GM04503 (cell line): ENCODE data around the gene ASCC1.

Source experiments
- DNase-seq: peaks from one replicate; pipeline ENCODE4 v3.0.0-alpha.2; 2012; ENCODE audit warnings: low read depth

The ASCC1 gene

DNA sequence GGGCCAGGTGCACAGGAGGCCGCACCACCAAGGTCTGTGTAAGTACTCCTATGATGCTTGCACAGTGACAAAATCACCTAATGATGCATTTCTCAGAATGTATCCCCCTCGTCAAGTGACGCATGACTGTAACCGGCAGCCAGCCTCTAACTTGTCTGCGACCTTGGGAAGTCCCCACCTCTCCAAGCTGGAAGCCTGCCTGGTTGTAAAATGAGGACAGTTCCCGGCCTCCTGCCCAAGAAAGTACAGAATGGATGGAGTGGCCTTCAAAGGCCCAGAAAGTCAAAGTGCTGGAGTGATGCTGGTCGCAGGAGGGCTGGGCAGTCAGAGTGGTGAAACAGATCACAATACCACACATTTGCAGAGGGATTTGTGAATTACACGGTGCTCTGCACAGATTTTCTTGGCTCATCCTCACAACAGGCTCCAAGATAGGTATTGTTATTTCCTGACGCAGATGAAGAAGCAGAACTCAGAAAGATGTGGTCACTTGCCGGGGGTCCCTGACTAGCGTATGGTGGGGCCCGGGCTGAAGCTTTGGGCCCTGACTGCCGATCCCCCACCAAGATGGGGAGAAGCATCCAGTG lies 150.5 kb downstream of the ASCC1 start:
- no peak for DNase-seq

DNA sequence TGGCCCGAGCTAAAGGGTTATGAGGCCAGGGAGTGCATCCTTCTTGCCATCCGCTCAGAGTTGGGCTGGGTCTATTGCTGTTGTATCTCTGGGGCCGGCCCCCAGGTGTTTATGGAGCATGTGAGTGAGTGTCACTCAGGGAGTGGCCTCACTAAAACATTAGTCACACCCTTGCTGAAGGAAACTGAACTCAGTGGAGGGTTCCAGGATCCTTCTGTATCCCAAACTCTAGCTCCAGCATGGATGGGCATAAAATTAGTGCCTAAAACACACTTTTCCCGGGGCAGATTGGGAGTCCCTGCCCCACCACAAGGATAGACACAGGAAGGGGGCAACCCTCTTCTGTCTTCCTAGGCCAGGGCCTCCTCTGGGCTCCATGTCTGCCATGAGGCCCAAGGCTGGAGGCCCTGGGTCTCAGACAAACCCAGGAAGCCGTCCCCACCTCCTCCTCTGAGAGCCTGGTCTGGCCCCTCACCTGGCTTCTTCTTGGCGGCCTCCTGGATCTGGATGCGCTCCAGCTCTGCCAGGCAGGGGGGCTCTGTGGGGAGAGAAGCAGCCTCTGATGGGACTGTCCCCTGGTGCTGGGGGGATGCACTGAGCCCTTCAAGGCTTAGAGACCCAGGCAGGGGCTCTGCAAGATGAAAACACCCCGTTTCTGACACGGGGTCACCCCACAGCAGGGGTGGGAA lies 152.2 kb downstream of the ASCC1 start:
- DNase-seq: no peak

DNA sequence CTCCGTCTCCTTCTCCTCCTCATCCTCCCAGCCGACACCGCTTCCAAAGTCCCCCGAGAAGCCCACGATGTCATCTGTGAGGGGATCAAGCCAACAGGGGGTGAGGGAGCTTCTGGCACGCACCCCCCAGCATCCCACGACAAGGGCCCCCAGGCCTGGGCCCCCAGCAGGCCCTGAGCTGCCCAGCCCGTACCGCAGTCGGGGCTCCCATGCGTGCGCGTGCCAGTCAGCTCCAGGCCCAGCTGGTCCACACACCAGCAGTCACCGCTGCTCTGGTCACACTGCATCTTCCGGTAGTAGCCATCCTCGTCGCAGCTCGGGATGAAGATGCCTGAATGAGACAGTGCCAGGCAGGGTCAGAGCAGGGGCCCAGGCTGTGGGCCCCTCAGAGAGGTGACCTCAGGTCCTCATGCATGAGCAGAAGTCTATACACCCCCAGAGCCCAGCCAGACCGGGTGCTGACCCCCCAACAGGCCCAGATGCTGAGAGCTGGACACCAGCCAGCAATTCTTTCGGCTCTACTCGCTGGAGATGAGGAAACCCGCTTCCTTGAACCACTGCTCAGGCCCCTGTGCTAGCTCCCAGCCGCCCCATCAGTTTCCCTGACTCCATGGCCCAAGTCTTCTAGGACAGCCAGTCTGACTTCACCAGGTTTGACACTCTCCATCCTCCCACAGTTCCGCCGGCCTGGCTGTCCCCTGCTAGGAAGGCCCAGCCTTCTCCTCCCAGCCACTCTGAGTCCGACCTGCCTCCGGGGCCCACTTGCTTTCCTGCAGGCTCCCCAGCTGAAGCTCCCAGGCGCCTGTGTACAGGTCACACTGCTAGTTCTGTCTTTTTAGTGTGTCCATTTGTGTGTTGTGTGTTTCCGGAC lies 153.0 kb downstream of the ASCC1 start:
- DNase-seq: no peak

DNA sequence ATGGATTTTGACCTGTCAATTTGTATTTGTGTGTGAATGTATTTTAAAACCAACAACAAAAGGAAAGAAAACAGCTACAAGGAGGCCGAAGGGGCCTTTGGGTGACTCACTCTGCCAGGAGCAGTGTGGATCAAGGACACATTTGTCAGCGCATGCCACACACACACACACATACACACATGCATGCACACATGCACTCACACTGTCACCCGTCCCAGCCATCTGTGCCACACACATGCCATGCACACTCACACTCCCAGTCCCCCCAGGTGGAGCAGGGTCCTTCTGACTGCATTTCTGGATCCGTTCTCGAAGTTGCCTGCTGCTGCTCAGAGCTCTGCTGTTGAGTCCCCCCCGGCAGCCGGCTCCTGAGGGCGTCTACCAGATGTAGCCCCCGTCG lies 153.7 kb downstream of the ASCC1 start:
- DNase-seq: no peak

DNA sequence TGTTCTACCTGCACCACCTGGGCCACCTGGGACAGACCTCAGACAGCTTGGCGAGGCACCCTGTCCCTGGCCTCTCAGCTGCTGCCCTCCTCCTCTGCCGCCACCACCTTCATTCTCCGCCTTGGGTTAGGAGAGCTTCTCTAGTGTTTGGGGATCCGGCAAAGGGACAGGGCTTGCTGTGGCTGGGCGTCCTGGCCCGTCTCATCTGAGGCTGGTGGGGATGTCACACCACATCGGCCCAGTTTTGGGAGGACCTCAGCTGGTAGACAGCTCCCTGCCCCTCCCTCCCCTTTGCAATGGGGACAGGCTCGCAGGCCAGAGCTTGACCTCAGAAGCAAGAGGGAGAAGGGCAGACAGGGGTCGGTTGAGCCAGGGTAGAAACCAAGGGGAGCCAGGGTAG lies 154.1 kb downstream of the ASCC1 start:
- no peak for DNase-seq

DNA sequence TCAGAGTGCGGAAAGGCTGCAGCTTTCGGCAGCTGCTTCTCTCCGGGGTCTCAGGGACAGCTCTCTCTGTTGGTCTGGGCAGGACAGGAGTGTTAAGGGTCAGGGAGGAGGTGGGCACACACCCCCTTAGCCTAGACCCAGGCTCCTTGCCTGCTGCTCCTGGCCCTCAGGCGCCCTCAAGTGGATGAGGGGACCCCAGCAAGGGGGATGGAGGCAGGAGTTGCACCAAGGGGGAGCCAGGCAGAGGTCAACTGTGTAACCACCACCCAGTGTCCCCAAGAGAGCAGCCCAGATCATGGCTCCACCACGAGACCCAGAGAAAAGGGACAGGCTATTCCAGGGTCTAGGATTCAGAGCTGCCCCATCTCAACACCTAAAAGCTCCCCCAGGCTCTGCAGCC lies 154.6 kb downstream of the ASCC1 start:
- no peak for DNase-seq

DNA sequence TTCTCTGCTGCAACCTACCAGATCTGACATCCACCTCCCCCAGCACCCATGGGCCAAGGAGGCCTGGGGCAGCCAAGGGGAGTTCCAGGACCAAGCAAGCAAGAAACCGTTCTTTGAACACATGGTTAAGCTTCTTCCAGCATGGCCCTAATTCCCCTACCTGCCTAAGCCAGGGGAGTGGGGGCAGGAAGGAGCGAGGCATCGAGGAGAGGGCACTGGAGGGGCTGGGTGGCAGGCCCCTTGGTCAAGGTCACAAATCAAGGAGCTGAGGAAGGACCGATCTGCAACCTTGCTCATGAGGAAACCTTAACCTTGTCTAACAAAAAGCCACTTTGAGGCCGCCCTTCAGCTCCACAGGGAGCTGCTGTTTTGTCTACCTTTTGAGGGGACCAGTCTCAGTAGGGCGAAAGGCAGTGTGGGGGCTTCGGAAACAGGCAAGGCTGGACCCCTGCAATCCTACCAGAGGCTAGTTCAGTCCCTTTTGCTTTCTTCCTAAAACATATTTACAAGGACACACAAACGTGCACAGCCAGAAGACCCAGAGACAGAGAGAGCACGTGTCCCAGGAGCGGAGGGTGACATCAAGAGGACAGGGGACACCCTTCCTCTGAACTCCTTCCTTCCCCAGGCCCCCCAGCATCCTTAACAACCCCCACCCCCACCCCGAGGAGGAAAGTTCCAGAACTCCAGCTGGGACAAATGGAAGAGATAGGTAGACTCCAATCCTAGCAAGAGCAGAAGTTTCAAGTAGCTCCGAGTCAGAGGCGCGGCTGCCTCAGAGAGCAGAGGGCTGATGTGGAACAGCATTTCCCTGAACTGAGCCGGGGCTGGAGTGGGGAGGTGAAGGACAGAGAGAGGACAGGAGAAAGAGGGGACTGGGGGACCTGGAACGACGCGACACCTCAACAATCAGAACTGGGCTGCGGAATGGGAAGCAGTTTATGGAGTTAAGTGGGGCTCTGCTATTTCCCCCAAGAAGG lies 155.9 kb downstream of the ASCC1 start:
- DNase-seq: no peak

DNA sequence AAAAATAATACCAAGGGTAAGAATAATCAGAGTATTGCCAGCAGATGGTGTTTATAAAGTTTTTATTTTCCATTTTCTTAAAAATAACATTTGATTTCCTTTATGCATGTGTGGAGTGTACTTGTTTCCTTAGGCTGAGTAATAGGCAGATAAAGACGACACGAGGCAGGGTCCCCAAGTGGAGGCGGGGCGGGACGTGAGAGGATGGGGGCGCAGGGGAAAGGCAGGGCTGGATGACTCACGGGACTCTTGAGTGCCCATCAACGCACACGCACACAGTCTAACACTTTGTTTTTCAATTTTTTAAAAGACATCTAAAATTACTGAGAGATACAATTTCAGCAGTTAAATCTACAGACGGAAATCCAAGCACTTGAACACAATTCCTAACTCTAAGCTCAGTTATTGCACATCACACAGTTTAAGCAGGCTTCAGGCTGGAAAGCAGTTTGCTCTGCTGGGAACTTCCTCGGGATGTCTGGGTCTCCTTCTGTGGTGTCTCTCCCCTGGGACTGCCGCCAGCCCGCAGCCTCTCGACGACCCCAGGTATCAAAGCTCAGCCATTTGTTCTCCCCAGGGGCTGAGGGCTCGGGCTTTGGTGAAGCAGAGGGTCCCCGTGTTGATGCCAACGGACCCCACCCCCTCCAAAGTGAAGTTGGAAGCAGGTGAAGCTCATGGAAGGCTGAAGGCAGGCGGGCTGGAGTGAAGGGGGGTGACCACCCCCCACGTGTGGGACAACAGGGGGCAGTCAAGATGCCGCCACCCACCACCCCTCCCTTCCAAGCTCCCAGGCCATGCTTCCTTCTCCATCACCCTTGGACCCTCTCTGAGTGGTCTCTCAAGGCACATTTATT lies 156.9 kb downstream of the ASCC1 start:
- no peak for DNase-seq

DNA sequence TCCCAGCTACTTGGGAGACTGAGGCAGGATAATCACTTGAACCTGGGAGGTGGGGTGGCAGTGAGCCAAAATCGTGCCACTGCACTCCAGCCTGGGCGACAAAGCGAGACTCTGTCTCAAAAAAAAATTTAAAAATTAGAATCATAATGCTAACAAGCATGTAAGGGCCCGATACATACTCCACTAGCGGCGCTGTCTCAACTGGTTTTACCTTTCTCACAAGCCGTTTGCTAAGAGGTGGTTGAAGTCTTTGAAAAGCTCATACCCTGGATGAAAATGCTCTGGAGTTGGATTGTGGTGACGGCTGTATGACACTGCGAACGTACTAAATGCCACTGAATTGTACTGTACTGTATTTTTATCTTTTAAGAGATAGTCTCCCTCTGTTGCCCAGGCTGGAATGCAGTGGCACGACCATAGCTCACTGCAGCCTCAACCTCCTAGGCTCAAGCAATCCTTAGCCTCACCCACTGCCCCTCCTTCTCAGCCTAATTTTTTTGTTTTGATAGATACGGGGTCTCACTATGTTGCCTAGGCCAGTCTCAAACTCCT lies 157.7 kb downstream of the ASCC1 start:
- DNase-seq: no peak

DNA sequence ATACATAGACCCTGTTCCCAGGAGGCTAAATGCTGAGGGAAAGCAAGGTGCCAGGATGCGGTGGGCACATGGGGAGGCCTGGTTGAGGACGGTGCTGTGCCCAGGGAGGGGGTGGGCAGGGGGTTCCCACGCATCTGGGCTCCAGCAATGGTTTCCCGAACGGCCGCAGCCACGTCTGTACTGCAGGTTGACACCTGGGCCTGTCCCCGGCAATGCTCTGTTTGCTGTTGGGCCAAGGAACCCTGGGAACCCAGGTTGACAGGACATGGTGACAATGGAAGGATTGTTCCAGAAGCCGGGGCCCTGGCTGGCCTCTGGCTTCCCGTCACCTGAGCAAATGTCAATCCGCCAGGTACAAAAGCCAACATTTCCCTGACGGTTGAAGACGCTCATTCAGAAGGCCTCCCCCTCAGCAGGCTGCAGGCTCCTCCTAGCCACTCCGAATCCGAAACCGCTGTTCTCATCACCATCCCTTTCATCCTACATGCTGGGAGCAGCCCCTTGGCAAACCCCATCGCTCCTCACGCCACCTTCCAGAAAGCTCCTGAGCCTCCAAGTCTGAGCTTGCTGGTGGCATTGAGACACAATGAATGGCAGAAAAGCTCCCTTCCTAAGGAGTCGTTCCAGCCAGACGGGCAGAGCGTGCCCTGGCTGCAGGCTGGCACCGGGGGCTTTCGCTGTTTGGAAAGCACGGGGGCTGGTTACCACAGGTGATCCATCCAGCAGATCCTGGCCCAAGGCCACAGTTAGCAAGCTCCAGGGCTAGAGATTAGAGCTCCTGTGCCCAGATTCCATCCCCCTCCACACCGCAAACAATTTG lies 158.9 kb downstream of the ASCC1 start:
- DNase-seq: no peak

DNA sequence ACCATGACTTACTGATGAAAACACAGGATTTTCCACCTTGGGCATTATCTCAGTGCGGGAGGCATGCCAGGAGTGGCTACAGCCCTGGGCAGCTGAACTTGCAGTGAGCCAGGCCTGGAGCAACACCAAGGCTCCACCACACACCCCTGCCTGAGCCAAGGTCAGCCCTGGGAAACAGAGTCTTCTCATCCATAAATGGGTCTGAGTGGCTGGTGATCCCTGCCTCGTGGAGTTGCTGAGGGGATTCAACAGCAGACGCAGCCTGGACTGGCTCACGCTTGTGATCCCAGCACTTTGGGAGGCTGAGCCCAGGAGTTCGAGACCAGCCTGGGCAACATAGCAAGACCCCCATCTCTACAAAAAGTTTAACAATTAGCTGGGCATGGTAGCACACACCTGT lies 160.0 kb downstream of the ASCC1 start:
- no peak for DNase-seq

DNA sequence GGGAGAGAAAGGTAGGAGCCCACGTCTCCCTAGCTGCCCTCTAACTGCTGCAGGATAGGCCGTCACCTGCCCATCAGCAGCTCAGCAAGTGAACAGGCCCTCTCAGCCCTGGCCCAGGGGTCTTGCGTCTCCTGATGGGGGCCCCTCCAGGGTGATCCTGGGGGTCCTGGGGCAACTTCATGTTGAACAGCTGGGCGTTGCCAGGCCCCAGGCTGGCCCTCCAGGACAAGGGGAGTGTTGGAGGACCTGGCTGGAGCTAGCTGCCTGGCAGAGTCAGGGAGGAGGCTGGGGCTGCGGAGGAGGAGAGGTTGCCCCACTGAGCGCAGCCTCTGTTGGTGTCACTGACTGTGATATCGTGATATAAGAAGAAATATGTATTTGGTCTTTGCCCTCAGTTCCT lies 162.4 kb downstream of the ASCC1 start:
- no peak for DNase-seq

DNA sequence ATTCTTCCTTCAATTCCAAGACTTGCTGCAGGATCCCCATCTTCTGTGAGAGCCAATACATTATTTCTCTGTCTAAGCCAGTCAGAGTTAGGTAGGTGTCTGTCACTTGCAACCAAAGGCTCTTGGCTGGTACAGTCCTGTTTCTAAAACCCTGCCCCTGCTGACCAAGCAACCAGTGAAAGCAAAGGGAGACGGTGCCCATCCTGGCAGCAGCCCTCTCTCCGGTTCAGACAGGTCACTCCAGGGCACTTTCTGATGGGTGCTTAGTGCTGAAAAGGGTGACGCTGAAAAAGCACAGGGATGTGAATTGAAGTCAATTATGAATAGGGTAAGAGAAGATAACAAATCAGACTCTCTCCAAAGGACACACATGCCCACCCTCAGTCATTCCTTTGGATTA lies 165.2 kb downstream of the ASCC1 start:
- DNase-seq: no peak

DNA sequence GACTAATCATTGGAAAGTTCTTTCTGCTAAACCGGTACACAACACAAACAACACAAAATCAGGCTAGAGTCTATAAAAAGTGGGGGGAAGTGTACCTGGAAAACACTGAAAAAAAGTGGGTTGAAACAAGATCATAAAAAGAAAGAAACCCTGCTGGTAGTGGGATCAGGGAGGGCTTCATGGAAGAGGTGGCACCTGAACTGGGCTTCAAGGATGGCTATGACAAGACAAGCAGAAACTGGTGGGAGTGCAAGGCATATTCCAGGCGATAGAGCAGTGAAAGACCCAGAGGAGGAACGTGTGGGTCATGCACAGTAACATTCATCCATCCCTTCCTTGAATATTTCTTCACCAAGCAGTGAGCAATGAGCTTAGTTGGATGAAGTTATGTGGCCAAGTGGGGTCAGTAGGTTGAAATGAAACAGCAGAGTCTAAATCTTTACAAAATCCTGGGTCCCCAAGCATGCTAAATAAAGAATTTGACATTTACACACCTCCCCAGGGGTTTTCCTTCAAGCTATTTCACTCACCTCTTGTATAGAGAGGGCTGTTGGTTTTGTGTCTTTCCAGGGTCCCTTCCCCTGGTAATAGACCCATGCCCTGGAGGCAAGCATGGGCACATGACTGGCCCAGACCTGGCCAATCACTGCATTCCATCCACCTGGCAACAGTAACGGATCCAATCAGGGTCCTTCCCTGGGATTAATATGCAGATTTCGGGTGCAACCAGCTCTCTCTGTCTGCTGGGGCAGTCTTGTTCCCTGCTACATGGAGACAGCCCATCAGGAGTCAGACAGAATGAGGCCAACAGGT lies 165.9 kb downstream of the ASCC1 start:
- DNase-seq: no peak

DNA sequence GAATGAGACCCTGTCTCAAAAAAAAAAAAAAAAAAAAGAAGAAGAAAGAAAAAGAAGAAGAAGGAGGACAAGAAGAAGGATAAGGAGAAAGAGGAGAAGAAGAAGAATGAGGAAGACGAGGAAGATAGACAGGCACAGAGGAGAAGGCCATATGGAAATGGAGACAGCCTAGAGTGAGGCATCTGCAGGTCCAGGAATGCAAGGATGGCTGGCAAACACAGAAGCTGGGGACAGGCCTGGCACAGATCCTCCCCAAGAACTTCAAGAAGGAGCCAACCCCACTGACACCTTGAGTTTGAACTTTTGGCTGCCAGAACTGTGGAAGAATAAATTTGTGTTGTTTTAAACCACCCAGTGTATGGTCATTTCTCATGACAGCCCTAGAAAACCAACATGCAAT lies 166.6 kb downstream of the ASCC1 start:
- DNase-seq: no peak

DNA sequence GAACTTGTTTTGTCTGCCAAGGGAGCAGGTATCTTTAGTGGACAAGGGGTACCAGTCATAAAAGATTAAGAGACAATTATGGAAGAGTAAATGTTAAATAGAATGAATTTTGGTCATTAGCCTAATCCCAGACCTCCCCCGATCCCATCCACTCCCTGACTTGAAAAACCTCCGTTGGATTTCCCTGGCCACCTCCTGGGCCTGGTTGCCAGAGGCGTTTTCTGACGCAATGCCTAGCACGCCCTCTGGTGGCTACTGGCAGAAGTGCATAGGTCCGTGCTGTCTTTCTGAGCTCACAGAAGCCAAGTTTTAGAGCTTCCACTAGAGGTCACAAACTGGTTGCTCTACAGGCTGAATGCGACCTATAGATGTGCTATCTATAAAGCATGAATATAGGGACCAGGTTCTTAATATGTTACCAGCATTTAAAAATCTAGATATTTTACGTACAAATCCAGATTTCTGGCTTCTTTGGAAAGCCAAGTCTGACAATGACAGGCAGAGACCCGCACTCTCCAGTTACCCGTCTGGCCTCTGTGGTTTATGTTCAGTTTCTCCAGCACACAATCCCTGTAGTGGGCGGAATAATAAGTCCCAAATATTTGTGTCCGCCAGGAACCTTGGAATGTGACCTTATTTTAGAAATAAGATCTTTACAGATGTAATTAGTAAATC lies 167.5 kb downstream of the ASCC1 start:
- DNase-seq: peak; percentile 57
